Loucy (cell line): ENCODE results near the gene FSTL4.

ENCODE experiments used
- H2AFZ ChIP-seq: fragments of 200-600 bp; sonication (generic); 2 replicates; pipeline ENCODE4 v1.6.0; 2016; ENCODE audit warnings: antibody characterized with exemption, mild to moderate bottlenecking, low read length, moderate library complexity
- H3F3A ChIP-seq: fragments of 200-600 bp; 2 replicates; pipeline ENCODE4 v1.6.0; 2016; ENCODE audit warnings: antibody characterized with exemption, low read depth, mild to moderate bottlenecking
- H3K27me3 ChIP-seq: fragments of 200-600 bp; sonication (generic); 2 replicates; pipeline ENCODE4 v1.6.1; 2014; ENCODE audit warnings: low read length, mild to moderate bottlenecking; ENCODE audit not compliant: insufficient read depth, poor library complexity, severe bottlenecking
- H3K36me3 ChIP-seq: fragments of 200-600 bp; sonication (generic); 2 replicates; pipeline ENCODE4 v1.6.1; 2016; ENCODE audit warnings: low read length; ENCODE audit not compliant: insufficient read depth
- H3K4me1 ChIP-seq: fragments of 200-600 bp; sonication (generic); 2 replicates; pipeline ENCODE4 v1.5.1; 2014; ENCODE audit warnings: low read length, mild to moderate bottlenecking; ENCODE audit not compliant: insufficient read depth, poor library complexity, severe bottlenecking
- H3K4me2 ChIP-seq: fragments of 200-600 bp; sonication (generic); 2 replicates; pipeline ENCODE4 v1.6.0; 2014; ENCODE audit warnings: antibody characterized with exemption, low read length, low read depth, mild to moderate bottlenecking; ENCODE audit not compliant: poor library complexity, severe bottlenecking
- H3K4me3 ChIP-seq: fragments of 200-600 bp; sonication (generic); 2 replicates; pipeline ENCODE4 v1.5.1; 2014; ENCODE audit warnings: low read length, mild to moderate bottlenecking, mixed read lengths; ENCODE audit not compliant: poor library complexity, severe bottlenecking
- H3K79me2 ChIP-seq: fragments of 200-600 bp; sonication (generic); 2 replicates; pipeline ENCODE4 v1.6.1; 2014; ENCODE audit warnings: low read length; ENCODE audit not compliant: insufficient read depth
- H3K9ac ChIP-seq: fragments of 200-600 bp; sonication (generic); 2 replicates; pipeline ENCODE4 v1.6.0; 2014; ENCODE audit warnings: mild to moderate bottlenecking, low read depth, low read length, moderate library complexity; ENCODE audit not compliant: poor library complexity, severe bottlenecking
- H3K9me2 ChIP-seq: fragments of 200-600 bp; sonication (generic); replicated peaks from 2 replicates; pipeline ENCODE4 v1.6.1; 2016; ENCODE audit warnings: low read depth, low read length, mixed read lengths
- H3K9me3 ChIP-seq: fragments of 200-600 bp; sonication (generic); 2 replicates; pipeline ENCODE4 v1.6.1; 2014; ENCODE audit warnings: mild to moderate bottlenecking, antibody characterized with exemption, low read length, low read depth; ENCODE audit not compliant: insufficient read depth
- H4K20me1 ChIP-seq: fragments of 200-600 bp; sonication (generic); 2 replicates; pipeline ENCODE4 v1.6.0; 2014; ENCODE audit warnings: antibody characterized with exemption, low read length, mild to moderate bottlenecking; ENCODE audit not compliant: insufficient read depth, poor library complexity, severe bottlenecking
- CTCF ChIP-seq: fragments of 200-600 bp; sonication (generic); conservative IDR thresholded peaks from 2 replicates; pipeline ENCODE4 v1.5.1; 2014; ENCODE audit warnings: mild to moderate bottlenecking, antibody characterized with exemption, low read length
- EZH2phosphoT487 ChIP-seq: fragments of 200-600 bp; IDR thresholded peaks from 2 replicates; pipeline ENCODE4 v1.6.1; 2018; ENCODE audit warnings: antibody characterized with exemption, mild to moderate bottlenecking, moderate library complexity, borderline replicate concordance

Gene FSTL4

GRCh38 chr5:133509742-133510079 is 102.6 kb downstream of the FSTL4 start:
- Histone ChIP-seq H3K4me2 (no peak overlapping the region), H3K36me3 (no peaks in the 10 kb centered on the region), H3K4me3 (no peak overlapping the region), H4K20me1 (no peaks in the 10 kb centered on the region), H3K4me1 (no peaks in the 10 kb centered on the region), H3K79me2 (no peaks in the 10 kb centered on the region), H3K9me2 (no peaks in the 10 kb centered on the region), H3K9me3 (no peaks in the 10 kb centered on the region), H3F3A (no peaks in the 10 kb centered on the region), H2AFZ (no peak overlapping the region), H3K9ac (no peak overlapping the region), H3K27me3 (no peaks in the 10 kb centered on the region)
- TF ChIP-seq CTCF (no peak), EZH2phosphoT487 (no peak)

- no peaks in the 10 kb centered on the region for H3K79me2 ChIP-seq
- no peaks in the 10 kb centered on the region for H3K4me1 ChIP-seq
- H2AFZ ChIP-seq: no peak overlapping the region
- H3K9me2 ChIP-seq: no peaks in the 10 kb centered on the region
- no peak overlapping the region for H3K4me2 ChIP-seq
- no peaks in the 10 kb centered on the region for H3K9me3 ChIP-seq
- no peaks in the 10 kb centered on the region for H3K27me3 ChIP-seq
- TF ChIP-seq CTCF: no peak
- TF ChIP-seq EZH2phosphoT487: no peak
- H3K9ac ChIP-seq: no peak overlapping the region
- no peaks in the 10 kb centered on the region for H3F3A ChIP-seq
- H4K20me1 ChIP-seq: no peaks in the 10 kb centered on the region
- no peaks in the 10 kb centered on the region for H3K36me3 ChIP-seq
- no peak overlapping the region for H3K4me3 ChIP-seq
Observed at GRCh38 chr5:133508845-133509741, 103.2 kb downstream of the FSTL4 start.

- no peak for TF ChIP-seq CTCF
- no peak for TF ChIP-seq EZH2phosphoT487
- H3K4me3 ChIP-seq: no peak overlapping the region
- H3K36me3 ChIP-seq: no peaks in the 10 kb centered on the region
- H3K9me3 ChIP-seq: no peaks in the 10 kb centered on the region
- no peak overlapping the region for H3K4me2 ChIP-seq
- H3K9me2 ChIP-seq: no peaks in the 10 kb centered on the region
- no peak overlapping the region for H2AFZ ChIP-seq
- H3K9ac ChIP-seq: no peak overlapping the region
- H4K20me1 ChIP-seq: no peaks in the 10 kb centered on the region
- H3F3A ChIP-seq: no peaks in the 10 kb centered on the region
- no peaks in the 10 kb centered on the region for H3K79me2 ChIP-seq
- no peaks in the 10 kb centered on the region for H3K4me1 ChIP-seq
- no peaks in the 10 kb centered on the region for H3K27me3 ChIP-seq
Observed at GRCh38 chr5:133508331-133508730, 104.0 kb downstream of the FSTL4 start.
